ENCODE measurements around the gene SMO. TPM values are rescaled to one million over a fixed set of nuclear protein-coding genes. Genes with fewer than 3 reads are reported as not detected.

SMO gene
- total RNA-seq, 1 donor from 2014 or later = 20.1 TPM

- peak within 1 kb of the TSS; percentile 72 for H3K4me3 ChIP-seq (ENCODE audit: low read depth, low read length)
- H3K36me3 ChIP-seq (ENCODE audit: control insufficient read depth, insufficient read depth, low read length) = no peaks in the 10 kb centered on the region
- peak; percentile 86 for DNase-seq (ENCODE audit: low read depth)
- no peaks in the 10 kb centered on the region for H3K27me3 ChIP-seq (ENCODE audit: control insufficient read depth, insufficient read depth, low read length)
- TF ChIP-seq, protein P1, sequence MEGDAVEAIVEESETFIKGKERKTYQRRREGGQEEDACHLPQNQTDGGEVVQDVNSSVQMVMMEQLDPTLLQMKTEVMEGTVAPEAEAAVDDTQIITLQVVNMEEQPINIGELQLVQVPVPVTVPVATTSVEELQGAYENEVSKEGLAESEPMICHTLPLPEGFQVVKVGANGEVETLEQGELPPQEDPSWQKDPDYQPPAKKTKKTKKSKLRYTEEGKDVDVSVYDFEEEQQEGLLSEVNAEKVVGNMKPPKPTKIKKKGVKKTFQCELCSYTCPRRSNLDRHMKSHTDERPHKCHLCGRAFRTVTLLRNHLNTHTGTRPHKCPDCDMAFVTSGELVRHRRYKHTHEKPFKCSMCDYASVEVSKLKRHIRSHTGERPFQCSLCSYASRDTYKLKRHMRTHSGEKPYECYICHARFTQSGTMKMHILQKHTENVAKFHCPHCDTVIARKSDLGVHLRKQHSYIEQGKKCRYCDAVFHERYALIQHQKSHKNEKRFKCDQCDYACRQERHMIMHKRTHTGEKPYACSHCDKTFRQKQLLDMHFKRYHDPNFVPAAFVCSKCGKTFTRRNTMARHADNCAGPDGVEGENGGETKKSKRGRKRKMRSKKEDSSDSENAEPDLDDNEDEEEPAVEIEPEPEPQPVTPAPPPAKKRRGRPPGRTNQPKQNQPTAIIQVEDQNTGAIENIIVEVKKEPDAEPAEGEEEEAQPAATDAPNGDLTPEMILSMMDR (IDR thresholded peaks at IDR 0.05; ENCODE audit: insufficient read depth, low read length, poor library complexity, severe bottlenecking) = no peak
Observed at GRCh38 chr7:129224251-129225205, 36.1 kb downstream of the SMO start, which contains the start of gene AHCYL2. Gene AHCYL2, plus strand, starts transcription at chr7:129225030.

GRCh38 chr7:129225206-129225930 is 36.9 kb downstream of the SMO start:
- Histone ChIP-seq H3K27me3 (ENCODE audit: control insufficient read depth, insufficient read depth, low read length) (no peaks in the 10 kb centered on the region), H3K36me3 (ENCODE audit: control insufficient read depth, insufficient read depth, low read length) (no peaks in the 10 kb centered on the region), H3K4me3 (ENCODE audit: low read depth, low read length) (peak overlapping the region; percentile 72)
- DNase-seq (ENCODE audit: low read depth) = no peak
- TF ChIP-seq, protein P1 (IDR thresholded peaks at IDR 0.05; ENCODE audit: insufficient read depth, low read length, poor library complexity, severe bottlenecking) = no peak

DNA sequence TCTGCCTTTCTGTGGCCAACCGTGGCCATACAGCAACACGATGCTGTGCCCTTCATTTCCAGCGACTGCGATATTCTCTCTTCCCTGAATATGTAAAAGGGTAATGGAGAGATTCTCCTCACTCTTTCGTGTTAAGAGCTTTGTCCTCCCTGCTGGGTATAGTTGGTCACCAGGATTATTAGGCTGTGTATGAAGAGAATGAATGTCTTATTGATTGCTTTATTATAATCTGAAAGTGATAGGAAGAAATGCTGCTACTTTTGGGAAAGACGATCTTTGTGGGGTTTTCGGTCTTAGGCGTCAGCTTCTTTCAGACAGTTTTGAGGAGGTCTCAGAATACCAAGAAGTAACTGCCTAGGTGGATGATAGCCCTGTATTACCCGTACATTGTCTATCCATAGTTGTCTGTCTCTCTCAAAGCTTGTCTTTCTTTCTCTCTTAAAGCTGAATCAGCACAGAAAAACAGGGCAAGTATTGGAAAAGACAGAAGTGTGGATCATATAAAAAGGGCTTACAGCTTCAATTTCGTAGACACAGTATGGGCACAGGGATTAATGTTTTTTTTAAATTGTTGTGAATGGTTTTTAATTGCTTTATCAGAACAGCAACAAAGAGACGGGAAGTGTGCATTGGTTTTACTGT is 37.6 kb downstream of the SMO start:
- DNase-seq (ENCODE audit: low read depth) = no peak
- Histone ChIP-seq H3K4me3 (ENCODE audit: low read depth, low read length) (peak overlapping the region; percentile 72), H3K36me3 (ENCODE audit: control insufficient read depth, insufficient read depth, low read length) (no peaks in the 10 kb centered on the region), H3K27me3 (ENCODE audit: control insufficient read depth, insufficient read depth, low read length) (no peaks in the 10 kb centered on the region)
- TF ChIP-seq, protein P1 (IDR thresholded peaks at IDR 0.05; ENCODE audit: insufficient read depth, low read length, poor library complexity, severe bottlenecking) = no peak

- Histone ChIP-seq H3K27me3 (ENCODE audit: control insufficient read depth, insufficient read depth, low read length) (no peaks in the 10 kb centered on the region), H3K36me3 (ENCODE audit: control insufficient read depth, insufficient read depth, low read length) (no peaks in the 10 kb centered on the region), H3K4me3 (ENCODE audit: low read depth, low read length) (no peak overlapping the region)
- no peak for DNase-seq (ENCODE audit: low read depth)
- TF ChIP-seq, protein P1 (IDR thresholded peaks at IDR 0.05; ENCODE audit: insufficient read depth, low read length, poor library complexity, severe bottlenecking) = no peak
Observed at GRCh38 chr7:129227646-129228578, 39.5 kb downstream of the SMO start.

DNA sequence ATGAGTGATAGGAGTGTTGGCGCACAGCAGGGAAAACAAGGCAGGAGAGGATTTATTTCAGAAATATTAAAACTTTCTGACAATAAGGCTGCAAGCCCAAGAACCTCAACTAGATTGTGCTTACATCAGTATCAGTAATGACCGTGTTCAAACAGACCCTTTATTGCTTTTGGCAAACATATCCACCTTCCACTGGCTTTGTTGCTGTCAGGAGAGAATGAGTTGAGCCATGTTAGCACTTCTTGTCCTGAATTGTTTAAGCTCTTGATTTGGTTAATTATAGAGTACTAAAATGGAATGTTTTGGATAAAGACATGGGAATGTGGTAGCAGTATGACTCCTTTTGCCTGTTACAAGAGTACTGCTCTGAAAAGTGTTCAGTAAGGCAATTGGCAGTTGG is 40.2 kb downstream of the SMO start:
- H3K27me3 ChIP-seq (ENCODE audit: control insufficient read depth, insufficient read depth, low read length) = no peaks in the 10 kb centered on the region
- no peaks in the 10 kb centered on the region for H3K36me3 ChIP-seq (ENCODE audit: control insufficient read depth, insufficient read depth, low read length)
- TF ChIP-seq, protein P1 (IDR thresholded peaks at IDR 0.05; ENCODE audit: insufficient read depth, low read length, poor library complexity, severe bottlenecking) = no peak
- DNase-seq (ENCODE audit: low read depth) = no peak
- no peak overlapping the region for H3K4me3 ChIP-seq (ENCODE audit: low read depth, low read length)

All from kidney epithelial cell (primary cell).